ENCODE results near the gene AP4M1.

AP4M1 gene

DNA sequence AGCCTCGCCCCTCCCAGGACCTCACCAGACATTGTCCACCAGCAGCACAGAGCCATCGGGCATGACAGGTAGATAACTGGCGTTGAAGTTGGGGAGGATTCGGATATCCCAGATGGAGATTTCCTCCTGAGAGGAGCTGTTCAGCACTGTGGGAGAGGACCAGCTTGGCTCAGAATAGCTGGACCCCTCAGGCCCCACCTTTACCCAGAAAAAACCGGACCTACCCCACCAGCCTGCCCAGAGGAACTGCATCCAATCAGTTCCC, 55.6 kb downstream of the AP4M1 start:
- WGBS (ENCODE audit: insufficient coverage) = 78% methylated on average over 4 of the region's 5 CpGs
- Histone ChIP-seq H3K9me3 (ENCODE audit: control extremely low read depth in 1 of 5, control insufficient read depth in 4 of 5, insufficient read depth in 2 of 5, low read depth in 1 of 5, low read length in 4 of 5) (no peaks in the 10 kb centered on the region), H3K4me3 (ENCODE audit: control insufficient read depth in 1 of 7, extremely low read depth in 1 of 7, insufficient read depth in 4 of 7, low read depth in 2 of 7, low read length in 6 of 7) (peak overlapping the region in 4 of 7 experiments; percentile 68 to 88 (median 84)), H3K27ac (ENCODE audit: insufficient read depth in 1 of 2, low read depth in 1 of 2, low read length in 2 of 2, poor library complexity in 1 of 2, severe bottlenecking in 2 of 2) (peak overlapping the region in 1 of 2 experiments; percentile 76), H3K36me3 (ENCODE audit: control insufficient read depth in 4 of 4, insufficient read depth in 4 of 4, low read length in 3 of 4) (peaks cover 4 to 40% (median 26%) of the 10 kb centered on the region in 4 experiments), H3K27me3 (replicated peaks in 2 of 5; ENCODE audit: control insufficient read depth in 4 of 5, insufficient read depth in 5 of 5, low read length in 4 of 5) (no peaks in the 10 kb centered on the region), H3K4me1 (ENCODE audit: control extremely low read depth in 1 of 4, control insufficient read depth in 4 of 4, insufficient read depth in 4 of 4, low read length in 3 of 4) (peaks cover 3 to 35% (median 26%) of the 10 kb centered on the region in 4 experiments)
- CTCF ChIA-PET = interaction anchor here (0.8 to 4.6 kb wide), 6 partner anchors 9 to 33 kb away, joined by 3 to 21 read pairs (median 4); partner anchors contain the start of gene LAMTOR4
- POLR2A ChIA-PET = interaction anchor here (0.9 kb wide), 1 partner anchor 11 kb away, joined by 4 read pairs; the partner anchor contains the start of gene GAL3ST4
- no peak for DNase-seq

DNA sequence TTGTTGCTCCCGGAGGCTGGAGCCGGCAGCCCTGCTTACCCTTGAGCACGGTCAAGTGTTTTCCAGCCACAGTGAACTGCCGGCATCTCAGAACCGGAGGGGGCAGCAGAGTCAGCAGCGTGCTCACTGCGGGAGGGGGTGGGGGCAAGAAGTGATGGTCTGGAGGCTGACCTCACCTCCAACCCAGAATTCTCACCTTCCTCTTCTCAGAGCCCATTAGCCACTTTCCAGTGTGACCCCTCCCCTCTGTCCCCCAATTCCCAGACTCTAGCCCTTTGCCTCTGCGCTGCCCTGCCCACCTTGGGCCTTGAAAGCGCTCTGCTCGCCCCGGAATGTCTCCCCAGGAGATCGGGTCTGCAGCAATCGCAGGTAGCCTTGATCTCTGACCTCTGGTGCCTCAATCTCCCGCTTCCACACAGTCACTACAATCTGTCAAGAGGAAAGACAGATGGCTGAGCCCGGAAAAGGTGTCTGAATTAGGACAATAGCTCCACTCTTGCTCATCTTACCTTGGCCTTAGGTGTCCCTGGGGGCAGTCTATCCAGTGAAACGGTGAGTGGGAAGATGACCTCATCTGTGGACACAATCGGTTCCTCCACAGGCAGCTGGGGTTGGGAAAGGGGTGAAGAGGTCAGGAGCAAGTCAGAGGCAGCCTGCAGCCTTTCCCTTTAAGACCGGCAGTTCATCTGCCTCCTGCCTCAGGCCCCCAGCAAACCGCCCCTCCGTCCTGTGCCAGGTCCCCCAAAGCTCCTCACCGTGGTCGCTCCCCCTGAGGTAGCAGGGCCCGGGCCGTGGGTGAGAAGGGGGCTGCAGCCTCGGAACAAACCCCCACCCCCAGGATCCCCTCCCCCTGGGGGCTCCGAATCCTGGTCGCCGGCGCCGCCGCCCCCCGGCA, 56.1 kb downstream of the AP4M1 start:
- Histone ChIP-seq H3K27me3 (replicated peaks in 2 of 5; ENCODE audit: control insufficient read depth in 4 of 5, insufficient read depth in 5 of 5, low read length in 4 of 5) (no peaks in the 10 kb centered on the region), H3K36me3 (ENCODE audit: control insufficient read depth in 4 of 4, insufficient read depth in 4 of 4, low read length in 3 of 4) (peaks cover 4 to 40% (median 26%) of the 10 kb centered on the region in 4 experiments), H3K4me1 (ENCODE audit: control extremely low read depth in 1 of 4, control insufficient read depth in 4 of 4, insufficient read depth in 4 of 4, low read length in 3 of 4) (peaks cover 0 to 29% (median 21%) of the 10 kb centered on the region in 4 experiments), H3K27ac (ENCODE audit: insufficient read depth in 1 of 2, low read depth in 1 of 2, low read length in 2 of 2, poor library complexity in 1 of 2, severe bottlenecking in 2 of 2) (peak overlapping the region; percentile 40 to 76), H3K9me3 (ENCODE audit: control extremely low read depth in 1 of 5, control insufficient read depth in 4 of 5, insufficient read depth in 2 of 5, low read depth in 1 of 5, low read length in 4 of 5) (no peaks in the 10 kb centered on the region), H3K4me3 (ENCODE audit: control insufficient read depth in 1 of 7, extremely low read depth in 1 of 7, insufficient read depth in 4 of 7, low read depth in 2 of 7, low read length in 6 of 7) (peak overlapping the region; percentile 68 to 91 (median 81))
- DNase-seq = peak in 1 of 3 donors; percentile 10
- 63% methylated on average over 20 of the region's 32 CpGs for whole genome bisulfite sequencing (ENCODE audit: insufficient coverage)
- POLR2A ChIA-PET = no interaction called here
- CTCF ChIA-PET = interaction anchor here (0.8 to 4.6 kb wide), 5 partner anchors 9 to 33 kb away, joined by 3 to 21 read pairs (median 5); partner anchors contain the start of gene LAMTOR4
